Stimulated activated naive CD4-positive, alpha-beta T cell (primary cell): ENCODE data around the gene ADGB.
"Not testable (repeated sequence)": the region's sequence is repeated elsewhere in the genome, so short reads cannot be mapped to it uniquely, and the experiment has no call there.

ENCODE experiments used
- DNase-seq, 6 experiments: peaks; one replicate each; lab custom pipeline; 2025; lab: John Stamatoyannopoulos, UW

The ADGB gene

DNA sequence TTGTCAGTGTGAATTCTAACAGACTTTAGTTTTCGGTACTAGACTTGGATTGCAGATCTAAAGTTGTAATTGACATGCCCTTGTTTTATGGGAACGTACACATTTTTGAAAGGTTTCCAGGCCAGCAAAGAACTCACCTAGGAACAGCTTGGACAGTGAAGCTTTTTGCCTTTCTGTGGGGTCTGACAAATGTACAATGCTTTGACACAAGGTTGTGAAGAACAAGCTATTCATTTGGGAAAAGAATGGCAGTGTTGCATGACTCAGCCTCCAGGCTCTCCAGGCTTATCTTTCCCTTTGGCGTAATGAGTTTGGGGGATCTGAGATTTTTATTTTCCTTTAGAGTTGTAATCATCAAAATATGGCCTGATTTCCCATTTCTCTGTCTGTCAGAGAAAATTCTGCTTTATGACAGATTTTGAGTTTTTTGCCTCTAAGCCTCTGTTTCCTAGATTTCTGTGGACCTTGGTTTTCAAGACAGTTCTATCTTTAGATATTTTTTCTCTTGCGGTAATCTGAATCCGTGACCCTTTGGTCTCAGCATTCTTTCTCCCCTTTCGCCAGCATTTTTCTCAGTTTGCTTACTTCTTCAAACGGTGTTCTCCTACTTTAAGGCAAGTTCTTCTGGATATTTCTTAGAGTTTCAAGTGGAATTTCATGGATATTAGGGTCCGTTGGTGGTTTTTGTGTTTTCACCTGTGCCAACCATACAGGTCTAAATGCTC is 221.0 kb downstream of the ADGB start:
- DNase-seq, result no peak

DNA sequence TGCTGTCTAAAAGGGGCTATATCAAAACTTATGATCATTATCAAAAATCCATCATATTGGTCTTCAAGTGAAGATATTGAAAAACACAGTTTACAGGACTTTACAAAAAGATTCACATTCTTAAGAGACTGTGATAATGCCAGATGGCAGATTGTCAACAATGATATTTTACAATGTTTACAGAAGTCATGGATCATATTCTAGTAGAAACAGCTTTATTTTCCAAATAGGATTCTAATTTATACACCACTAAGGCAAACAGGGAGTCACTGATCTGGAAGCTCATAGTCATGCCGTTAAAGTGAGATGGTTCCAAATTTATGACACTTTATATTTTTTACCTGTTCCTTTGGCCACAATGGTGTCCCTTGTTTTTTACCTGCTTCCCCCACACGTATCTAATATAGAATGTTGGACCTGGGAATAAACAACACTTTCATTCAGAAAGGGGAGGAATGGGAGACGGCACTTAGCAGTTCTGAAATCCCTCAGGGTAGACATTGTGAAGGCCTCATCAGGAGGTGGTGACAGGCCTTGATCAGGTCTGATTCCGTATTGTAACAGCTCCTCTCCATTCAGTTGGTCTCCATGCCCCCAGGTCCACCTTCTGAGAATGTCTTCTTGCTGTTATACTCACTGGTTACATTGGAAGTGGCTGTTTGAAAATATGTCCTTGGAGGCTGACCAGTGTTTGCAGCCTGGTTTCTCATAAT is 228.6 kb downstream of the ADGB start:
- no peak for DNase-seq

DNA sequence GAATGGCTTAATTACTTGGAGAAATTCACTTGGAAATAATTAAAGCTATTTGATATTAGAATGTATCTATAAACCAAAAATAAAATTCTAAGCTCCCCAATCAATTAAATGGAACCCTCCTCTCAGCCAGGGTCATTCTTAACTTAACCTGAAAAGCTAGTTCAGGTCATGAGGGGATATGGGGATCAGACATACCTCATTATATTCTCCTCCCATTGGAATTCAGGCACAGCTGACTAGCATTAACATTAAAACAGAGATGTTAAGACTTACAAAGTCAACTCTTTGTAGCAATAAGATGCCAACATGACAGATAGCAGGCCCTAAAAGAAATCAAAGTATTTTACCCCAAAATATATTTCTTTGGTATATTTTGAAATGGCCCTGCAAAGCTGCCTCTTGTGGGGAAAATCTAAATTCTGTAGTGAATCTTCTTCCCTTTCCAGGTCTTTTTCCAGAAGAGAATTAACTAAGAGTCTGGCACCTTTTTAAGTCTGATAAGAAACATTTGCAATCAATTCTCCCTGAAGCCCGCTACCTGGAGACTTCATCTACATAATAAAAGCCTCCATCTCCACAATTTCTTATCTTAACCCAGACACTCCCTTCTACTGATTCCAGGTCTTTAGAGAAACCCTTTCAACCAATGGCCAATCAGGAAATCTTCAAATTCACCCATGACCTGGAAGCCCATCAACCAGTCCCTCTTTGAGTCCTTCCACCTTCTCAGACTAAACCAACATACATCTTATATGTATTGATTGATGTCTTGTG is 231.2 kb downstream of the ADGB start:
- DNase-seq, result no peak

DNA sequence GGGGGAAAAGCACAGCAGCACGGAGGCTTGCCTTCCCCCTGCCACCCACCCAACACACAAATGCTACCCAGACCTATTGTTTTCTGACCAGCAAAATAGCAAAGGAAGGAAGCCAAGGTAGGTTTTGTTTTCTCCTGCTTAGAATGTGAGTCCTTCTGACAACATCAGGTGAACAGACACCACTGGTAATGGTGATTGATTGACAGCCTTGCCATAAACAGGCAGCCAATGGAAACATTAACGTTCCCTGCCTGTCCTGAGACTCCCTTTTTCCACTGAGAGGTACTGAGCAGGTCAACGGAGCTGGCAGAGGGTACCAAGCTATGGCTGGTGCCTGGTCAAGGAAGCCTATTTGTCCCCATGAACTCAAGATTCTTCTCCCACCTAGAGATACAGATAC is 234.4 kb downstream of the ADGB start:
- no peak for DNase-seq

- DNase-seq, result no peak
These were observed 241.4 kb downstream of the ADGB start for GRCh38 chr6:146840216-146840615.

- DNase-seq, result no peak
These were observed 241.9 kb downstream of the ADGB start for GRCh38 chr6:146840641-146841040.

GRCh38 chr6:146847426-146847825 is 248.7 kb downstream of the ADGB start:
- no peak for DNase-seq

GRCh38 chr6:146850238-146850896 is 251.6 kb downstream of the ADGB start:
- no peak for DNase-seq

GRCh38 chr6:146850981-146851380 is 252.2 kb downstream of the ADGB start:
- no peak for DNase-seq

DNA sequence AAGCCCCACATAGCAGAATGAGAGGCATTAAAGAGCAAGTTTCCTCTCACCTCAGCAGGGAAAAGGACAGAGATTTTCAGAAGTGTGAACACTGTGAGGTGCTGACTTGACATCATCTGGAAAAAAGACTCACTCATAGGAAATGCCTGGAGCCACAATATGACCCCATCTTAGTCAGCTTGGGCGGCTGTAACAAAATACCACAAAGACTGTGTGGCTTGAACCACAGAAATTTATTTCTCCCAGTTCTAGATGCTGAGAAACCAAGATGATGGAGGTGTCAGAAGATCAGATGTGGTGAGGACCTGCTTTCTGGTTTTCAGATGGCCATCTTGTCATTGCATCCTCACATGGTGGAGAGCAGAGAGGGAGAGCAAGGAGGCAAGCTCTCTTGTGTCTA is 253.1 kb downstream of the ADGB start:
- DNase-seq, result no peak

DNA sequence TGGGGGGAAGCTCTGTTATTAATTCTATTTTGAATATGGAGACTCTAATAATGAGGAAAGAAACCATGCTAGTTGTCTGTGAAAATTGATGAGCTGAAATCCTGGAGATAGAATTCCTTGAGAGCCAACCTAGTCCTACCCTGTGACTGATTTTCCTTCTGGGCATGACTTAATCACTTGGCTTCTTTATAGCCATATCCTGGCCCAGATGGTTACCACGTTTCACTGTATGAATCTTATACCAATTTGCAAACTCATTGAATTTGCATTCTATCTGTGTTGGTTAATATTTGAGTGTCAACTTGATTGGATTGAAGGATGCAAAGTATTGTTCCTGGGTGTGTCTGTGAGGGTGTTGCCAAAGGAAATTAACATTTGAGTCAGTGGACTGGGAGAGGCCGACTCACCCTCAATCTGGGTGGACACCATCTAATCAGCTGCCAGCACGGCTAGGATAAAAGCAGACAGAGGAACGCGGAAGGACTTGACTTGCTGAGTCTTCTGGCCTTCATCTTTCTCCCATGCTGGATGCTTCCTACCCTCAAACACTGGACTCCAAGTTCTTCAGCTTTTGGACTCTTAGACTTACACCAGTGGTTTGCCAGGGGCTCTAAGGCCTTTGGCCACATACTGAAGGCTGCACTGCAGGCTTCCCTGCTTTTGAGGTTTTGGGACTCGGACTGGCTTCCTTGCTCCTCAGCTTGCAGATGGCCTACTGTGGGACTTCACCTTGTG is 255.9 kb downstream of the ADGB start:
- not testable (repeated sequence) for DNase-seq

- DNase-seq, result no peak
These were observed 257.1 kb downstream of the ADGB start for GRCh38 chr6:146855889-146856288.

GRCh38 chr6:146856296-146856695 is 257.5 kb downstream of the ADGB start:
- no peak for DNase-seq

DNA sequence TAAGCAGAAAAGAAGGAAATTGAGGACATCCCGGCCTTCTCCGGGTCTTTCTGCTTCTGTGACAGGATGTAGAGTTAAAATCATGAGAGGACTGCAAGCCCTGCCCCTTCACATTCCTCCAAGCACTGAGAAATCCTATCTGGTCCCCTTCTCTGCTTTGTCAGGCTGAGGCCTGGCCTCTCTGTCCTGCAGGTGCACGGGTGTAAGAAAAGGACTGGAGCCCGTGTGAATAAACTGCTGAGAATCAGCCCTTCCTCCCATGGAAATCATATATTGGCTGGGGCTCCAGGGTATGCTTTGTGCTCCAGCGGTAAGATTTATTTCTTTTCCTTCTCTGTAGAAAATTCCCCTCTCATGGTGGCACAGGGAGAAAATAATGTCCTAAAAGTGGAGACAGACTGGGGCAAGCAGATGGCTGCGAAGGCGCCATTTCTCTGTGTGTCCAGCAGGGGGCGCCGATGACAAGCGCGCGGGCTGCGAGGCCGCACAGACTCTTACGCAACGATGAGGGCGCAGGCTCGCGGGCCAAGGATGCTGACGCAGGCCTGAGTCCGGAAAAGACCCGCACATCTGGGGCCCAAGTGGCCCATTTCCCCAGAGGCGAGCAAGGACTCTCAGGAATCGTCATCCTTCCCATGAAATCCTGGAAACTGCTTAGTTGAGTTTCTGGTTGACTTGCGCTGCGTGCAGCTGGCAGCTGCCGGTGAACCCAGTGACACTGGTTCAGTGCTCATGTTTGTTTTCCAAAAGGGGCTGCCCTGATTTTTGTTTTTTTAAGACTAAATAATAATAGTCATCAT is 258.6 kb downstream of the ADGB start:
- DNase-seq, result peak; percentile 36 to 80 (median 56)

DNA sequence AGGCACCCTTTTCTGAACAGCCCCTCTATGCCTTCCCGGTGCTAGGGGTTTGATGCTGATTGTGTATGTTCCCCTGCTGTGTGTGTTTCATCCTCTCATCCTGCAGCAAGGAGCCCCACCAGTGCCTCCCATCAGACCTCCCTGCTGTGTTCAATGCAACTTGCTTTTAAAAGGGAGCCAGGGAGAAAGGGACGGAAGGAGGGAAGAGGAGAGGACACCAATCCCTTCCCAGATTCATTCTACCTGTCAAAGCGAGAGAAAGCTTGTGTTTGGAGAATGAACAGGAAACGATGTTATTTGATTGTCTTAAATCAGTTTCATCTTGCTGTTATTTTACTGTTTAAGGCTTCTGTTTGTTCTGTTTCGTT is 259.2 kb downstream of the ADGB start:
- peak in 1 of 6 experiments; percentile 4 for DNase-seq

GRCh38 chr6:146859206-146859605 is 260.4 kb downstream of the ADGB start:
- DNase-seq, result no peak

DNA sequence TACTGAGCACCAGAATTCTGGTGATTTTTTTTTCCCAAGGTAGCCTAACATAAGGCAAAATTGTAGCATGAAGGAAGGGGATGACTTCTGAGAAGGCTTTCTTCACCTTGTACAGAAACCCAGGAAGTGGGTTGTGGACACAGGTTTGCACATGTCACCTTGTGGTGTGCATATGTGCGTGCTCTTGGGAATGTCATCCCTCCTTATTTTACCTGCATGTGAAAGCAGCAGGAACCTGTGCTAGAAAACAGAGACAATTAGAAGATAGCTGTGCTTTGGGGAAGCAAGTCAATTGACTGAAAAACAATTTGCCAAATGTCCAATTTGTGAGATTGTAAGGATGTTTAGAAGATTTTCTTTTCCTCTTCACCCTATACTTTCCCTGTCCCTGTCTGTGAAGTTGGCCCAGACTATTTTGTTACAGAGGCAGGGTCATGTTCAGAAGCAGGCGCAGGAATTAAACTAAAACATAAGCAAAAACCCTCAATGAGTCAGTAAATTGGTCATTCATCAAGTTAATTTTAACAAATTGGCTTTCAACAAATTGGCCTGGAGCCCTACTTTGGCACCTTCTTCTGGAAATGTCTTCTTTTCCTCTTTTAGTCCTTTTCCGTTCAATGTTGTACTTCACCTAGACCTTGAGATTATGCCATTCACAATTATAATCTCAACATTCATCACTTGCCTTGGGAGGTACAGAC is 261.2 kb downstream of the ADGB start:
- DNase-seq, result no peak

DNA sequence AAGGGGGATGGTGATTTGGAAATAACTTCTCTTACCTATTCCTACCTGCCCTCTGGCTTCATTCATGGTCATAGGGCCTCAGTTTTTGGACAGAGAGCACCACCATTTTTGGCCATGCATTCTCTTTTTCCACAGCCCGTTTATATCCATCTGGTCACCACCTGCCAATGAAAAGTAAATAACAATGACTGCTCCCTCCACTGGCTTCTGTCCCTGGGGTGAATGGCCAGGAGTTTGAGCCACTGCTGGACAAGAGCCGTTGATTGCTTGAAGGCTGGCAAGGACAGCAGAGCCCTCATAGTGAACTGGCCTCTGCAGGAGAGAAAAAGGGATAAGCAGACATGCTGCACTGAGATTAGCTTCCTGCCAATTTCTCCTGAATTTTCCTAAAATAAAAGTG is 261.8 kb downstream of the ADGB start:
- DNase-seq, result no peak

DNA sequence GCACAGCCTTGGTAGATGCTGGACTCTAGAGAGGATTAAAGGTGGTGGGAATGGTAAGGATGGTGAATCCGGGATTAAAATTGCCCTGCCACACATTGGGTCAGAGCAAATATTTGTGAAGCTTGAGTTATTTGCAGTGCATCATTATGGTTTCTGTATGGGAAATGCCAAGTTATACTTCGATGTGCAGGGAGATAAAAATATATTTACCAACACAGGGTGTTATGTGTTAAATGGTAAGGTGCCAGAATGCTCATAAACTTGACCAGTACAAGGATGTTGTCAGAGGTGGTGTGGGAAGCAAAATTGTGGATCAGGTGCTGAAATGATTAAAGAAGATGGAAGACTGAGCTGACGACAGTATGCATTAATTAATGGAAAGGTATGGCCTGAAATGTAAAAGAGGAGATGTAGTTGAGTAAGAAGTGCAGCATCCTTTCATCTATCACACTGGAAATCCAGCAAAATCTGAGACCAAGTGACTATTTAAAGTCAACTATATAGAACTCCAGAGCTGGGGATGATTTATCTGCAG is 262.3 kb downstream of the ADGB start:
- DNase-seq, result no peak

GRCh38 chr6:146861716-146862115 is 262.9 kb downstream of the ADGB start:
- no peak for DNase-seq
